GM12878 (cell line): ENCODE data around the gene MFAP1. TPM values are rescaled to one million over a fixed set of nuclear protein-coding genes. Genes with fewer than 3 reads are reported as not detected.
A peak's percentile ranks its signal among the peaks of the same experiment; 100 is the strongest.

ENCODE experiments used
- NKRF ChIP-seq: fragments of 450-650 bp; conservative IDR thresholded peaks from 2 replicates; pipeline ENCODE4 v1.6.1; 2017; ENCODE audit warnings: mild to moderate bottlenecking, moderate library complexity
- NR2F1 ChIP-seq: fragments of 450-650 bp; conservative IDR thresholded peaks from 2 replicates; pipeline ENCODE4 v1.6.1; 2017; ENCODE audit warnings: mild to moderate bottlenecking
- SIN3A ChIP-seq: IDR thresholded peaks from 2 replicates; pipeline ENCODE4 v1.6.1; 2012; ENCODE audit warnings: low read depth, low read length, improper control_type of control experiment
- ZNF592 ChIP-seq: fragments of 450-650 bp; IDR thresholded peaks from 2 replicates; pipeline ENCODE4 v1.6.1; 2017; ENCODE audit warnings: mild to moderate bottlenecking, moderate library complexity
- ZNF622 ChIP-seq: fragments of 450-650 bp; IDR thresholded peaks from 2 replicates; pipeline ENCODE4 v1.6.1; 2017; ENCODE audit warnings: mild to moderate bottlenecking, inconsistent platforms
- ZSCAN29 ChIP-seq: fragments of 450-650 bp; IDR thresholded peaks from 2 replicates; pipeline ENCODE4 v1.6.1; 2017; ENCODE audit warnings: mild to moderate bottlenecking, moderate library complexity
- polyA plus RNA-seq, 11 experiments: library from polyadenylated mRNA; depleted of rRNA in 4 of 11; unstranded in 6 of 11; stranded (reverse) in 5 of 11; fragments of >200 nt; fragmentation: Nextera tagmentation in 4 of 11; fragmentation: Illumina TruSeq in 1 of 11; extraction: Ambion mirVana in 4 of 11; extraction: Trizol in 1 of 11; gene quantifications; 1 replicate in 1 of 11; 2 replicates in 10 of 11; pipeline versions ENCODE4 v1.2.1 to v1.2.3, GENCODE V29; 2011 to 2016; ENCODE audit warnings: inconsistent platforms in 2 of 11, missing spikeins in 2 of 11, low read depth in 1 of 11
- total RNA-seq, 4 experiments: library from RNA; depleted of rRNA in 3 of 4; stranded (reverse); fragments of >200 nt in 3 of 4; fragmentation: Illumina TruSeq in 1 of 4; extraction: Trizol in 1 of 4; gene quantifications; 2 replicates each; pipeline versions ENCODE4 v1.2.1 to v1.2.3, GENCODE V29; 2013 to 2021

MFAP1 gene
- total and polyA plus RNA-seq, 10 of the 15 experiments (the other 5 are each of a cell fraction or from before 2014, with no cell fraction given) = 24.5 to 67.3 (median 47.4) TPM

GRCh38 chr15:43789409-43789808 lies 35.1 kb downstream of the MFAP1 start (continued):
- TF ChIP-seq ZNF592 (no peak), SIN3A (no peak), ZNF622 (no peak), NKRF (no peak), NR2F1 (peak; percentile 76; the same call in 1 of the 2 replicates), ZSCAN29 (no peak)
